Common myeloid progenitor, CD34-positive (primary cell): ENCODE measurements around the gene HOXB3.
A peak's percentile ranks its signal among the peaks of the same experiment; 100 is the strongest.

Experiments used
- CTCF ChIA-PET: fragments of 350-600 bp; sonication (Branson Sonifier 250); formaldehyde crosslinking; loops from one replicate; lab custom pipeline; 2021; ENCODE audit warnings: antibody characterized with exemption; lab: Charles Lee
- POLR2A ChIA-PET: fragments of 350-600 bp; sonication (Branson Sonifier 250); formaldehyde crosslinking; loops from one replicate; lab custom pipeline; 2021; ENCODE audit warnings: antibody characterized with exemption; lab: Charles Lee
- DNase-seq, 3 donors: peaks; one replicate each; pipeline versions ENCODE4 v3.0.0 to v3.0.0-alpha.2; 2013
- H3K27ac ChIP-seq, 2 experiments: 1 replicate in 1 of 2; 2 replicates in 1 of 2; pipeline ENCODE4 v1.7.0; 2013; ENCODE audit warnings: inconsistent platforms in 2 of 2, low read length in 2 of 2, mild to moderate bottlenecking in 2 of 2, low read depth in 1 of 2, moderate library complexity in 1 of 2; ENCODE audit not compliant: severe bottlenecking in 2 of 2, insufficient read depth in 1 of 2, poor library complexity in 1 of 2
- H3K27me3 ChIP-seq, 5 experiments: replicated peaks in 2 of 5; 1 replicate in 3 of 5; 2 replicates in 2 of 5; pipeline versions ENCODE4 v1.6.1 to v1.7.0; 2013; ENCODE audit warnings: low read length in 4 of 5, mild to moderate bottlenecking in 2 of 5, moderate library complexity in 2 of 5, inconsistent platforms in 1 of 5; ENCODE audit not compliant: insufficient read depth in 5 of 5, control insufficient read depth in 4 of 5
- H3K36me3 ChIP-seq, 4 experiments: 1 replicate in 2 of 4; 2 replicates in 2 of 4; pipeline versions ENCODE4 v1.6.1 to v1.7.0; 2013; ENCODE audit warnings: low read length in 3 of 4, control low read depth in 1 of 4, mild to moderate bottlenecking in 1 of 4; ENCODE audit not compliant: control insufficient read depth in 4 of 4, insufficient read depth in 4 of 4
- H3K4me1 ChIP-seq, 4 experiments: 1 replicate in 3 of 4; 2 replicates in 1 of 4; pipeline versions ENCODE4 v1.6.1 to v1.7.1; 2013; ENCODE audit warnings: low read length in 3 of 4, mild to moderate bottlenecking in 3 of 4, control low read depth in 1 of 4, inconsistent platforms in 1 of 4, moderate library complexity in 1 of 4; ENCODE audit not compliant: control insufficient read depth in 4 of 4, insufficient read depth in 4 of 4; ENCODE audit errors: control extremely low read depth in 1 of 4
- H3K4me3 ChIP-seq, 7 experiments: 1 replicate in 4 of 7; 2 replicates in 3 of 7; pipeline versions ENCODE4 v1.5.1 to v1.7.0; 2013; ENCODE audit warnings: mild to moderate bottlenecking in 7 of 7, low read length in 6 of 7, moderate library complexity in 6 of 7, inconsistent platforms in 2 of 7, low read depth in 2 of 7, control low read depth in 1 of 7; ENCODE audit not compliant: insufficient read depth in 4 of 7, control insufficient read depth in 1 of 7; ENCODE audit errors: extremely low read depth in 1 of 7
- H3K9me3 ChIP-seq, 5 experiments: 1 replicate in 4 of 5; 2 replicates in 1 of 5; pipeline versions ENCODE4 v1.6.1 to v1.7.1; 2013; ENCODE audit warnings: low read length in 4 of 5, mild to moderate bottlenecking in 2 of 5, inconsistent platforms in 1 of 5, low read depth in 1 of 5, moderate library complexity in 1 of 5; ENCODE audit not compliant: control insufficient read depth in 4 of 5, insufficient read depth in 2 of 5; ENCODE audit errors: control extremely low read depth in 1 of 5
- WGBS: methylation state at CpG from one replicate; pipeline ENCODE4 v1.1.5; 2013; ENCODE audit not compliant: insufficient coverage; 5-methylcytosine and 5-hydroxymethylcytosine counted together

The HOXB3 gene

DNA sequence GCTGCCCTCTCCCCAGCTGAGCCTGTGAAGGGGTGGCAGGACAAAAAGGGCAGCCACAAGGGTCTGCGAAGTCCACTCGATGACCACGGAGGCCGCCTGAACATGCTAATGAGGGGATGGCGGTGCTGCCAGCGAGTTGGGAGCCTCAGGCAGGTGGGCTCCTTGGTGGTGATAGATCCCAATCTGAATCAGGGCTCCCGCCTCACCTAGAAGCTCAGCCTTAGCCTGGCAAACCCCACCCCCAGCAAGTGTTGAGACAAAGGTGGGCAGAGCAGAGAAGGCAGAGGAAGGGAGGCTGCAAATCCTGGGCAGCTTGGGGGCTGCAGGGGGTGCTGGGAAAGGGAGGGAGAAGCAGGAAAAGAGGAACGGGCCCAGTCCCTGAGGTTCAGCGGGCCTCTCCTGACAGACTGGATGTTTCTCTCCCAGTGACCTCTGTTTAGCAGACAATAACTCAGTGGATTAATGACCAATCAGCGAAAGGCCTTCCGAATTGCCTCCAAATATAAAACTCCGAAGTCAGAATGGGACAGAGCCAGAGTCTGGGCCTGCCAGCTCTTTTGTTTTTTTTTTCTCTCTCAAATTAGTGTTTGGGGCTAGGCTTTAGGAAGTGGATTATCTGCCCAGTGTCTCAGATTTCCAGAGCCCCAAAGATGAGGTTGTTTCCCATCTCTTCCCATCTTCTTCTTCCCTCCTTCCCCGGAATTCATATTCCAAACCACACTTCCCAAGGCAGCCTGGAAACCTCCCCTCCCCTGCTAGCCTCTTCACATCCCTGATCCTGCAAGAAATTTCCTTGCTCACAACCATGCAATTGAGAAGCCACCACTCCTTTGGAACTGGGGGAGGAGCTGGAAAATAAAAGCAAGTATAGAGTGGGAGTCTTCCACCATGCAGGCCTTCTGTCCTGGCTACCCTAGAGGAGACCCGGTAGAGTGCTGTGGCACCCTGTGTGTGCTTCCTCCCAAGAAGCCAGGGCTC is 29.9 kb downstream of the HOXB3 start:
- Histone ChIP-seq H3K9me3 (no peaks in the 10 kb centered on the region), H3K36me3 (peaks cover 0 to 23% (median 15%) of the 10 kb centered on the region in 4 experiments), H3K27ac (no peak overlapping the region), H3K4me1 (peaks cover 8 to 76% (median 62%) of the 10 kb centered on the region in 4 experiments), H3K27me3 (no peaks in the 10 kb centered on the region), H3K4me3 (no peak overlapping the region)
- POLR2A ChIA-PET = no interaction called here
- WGBS = 89% methylated on average over 10 of the region's 14 CpGs
- no peak for DNase-seq
- CTCF ChIA-PET = interaction anchor here (0.7 to 1.6 kb wide), 7 partner anchors 10 to 226 kb away, joined by 3 to 5 read pairs (median 3); no protein-coding TSS in a partner anchor

DNA sequence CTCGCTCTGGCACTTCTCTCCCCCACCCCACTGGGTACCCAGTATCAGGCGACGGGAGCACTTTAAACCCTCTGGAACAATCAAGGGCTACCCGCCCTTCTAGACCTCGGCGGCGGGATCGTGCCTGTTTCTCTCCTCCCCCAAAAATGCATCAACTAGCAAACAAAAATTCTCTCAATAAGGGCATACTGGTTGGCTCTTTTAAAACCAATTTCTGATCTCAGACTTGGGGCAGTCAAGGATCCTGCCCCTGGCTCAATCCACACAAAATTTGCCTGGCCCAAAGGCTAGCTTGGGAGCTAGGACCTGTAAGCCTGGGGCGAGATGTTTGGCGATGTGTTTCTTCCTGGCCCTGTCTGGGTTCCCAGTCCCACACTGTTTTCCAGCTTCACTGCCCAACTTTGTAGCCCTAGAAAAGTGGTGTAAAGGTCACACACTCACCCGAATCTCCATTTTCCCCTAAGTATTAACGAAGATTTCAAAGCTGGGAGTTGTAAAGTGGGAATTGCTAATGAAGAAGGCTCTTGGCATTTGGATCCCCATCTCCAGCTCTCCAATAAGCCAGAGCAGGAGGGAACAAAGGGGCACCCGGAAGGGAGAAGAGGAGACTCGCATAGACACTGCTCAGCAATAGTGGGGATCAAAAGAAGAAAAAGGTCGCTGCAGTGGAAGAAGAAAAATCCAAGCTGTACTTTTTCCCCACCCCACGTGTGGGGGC is 30.8 kb downstream of the HOXB3 start:
- CTCF ChIA-PET = interaction anchor here (0.7 to 1.5 kb wide), 5 partner anchors 10 to 225 kb away, joined by 3 to 5 read pairs (median 3); no protein-coding TSS in a partner anchor
- Histone ChIP-seq H3K4me1 (peaks cover 8 to 76% (median 63%) of the 10 kb centered on the region in 4 experiments), H3K27ac (no peak overlapping the region), H3K9me3 (no peaks in the 10 kb centered on the region), H3K4me3 (no peak overlapping the region), H3K36me3 (peaks cover 0 to 28% (median 12%) of the 10 kb centered on the region in 4 experiments), H3K27me3 (no peaks in the 10 kb centered on the region)
- WGBS = 96% methylated on average over 11 of the region's 16 CpGs
- POLR2A ChIA-PET = no interaction called here
- DNase-seq = no peak

DNA sequence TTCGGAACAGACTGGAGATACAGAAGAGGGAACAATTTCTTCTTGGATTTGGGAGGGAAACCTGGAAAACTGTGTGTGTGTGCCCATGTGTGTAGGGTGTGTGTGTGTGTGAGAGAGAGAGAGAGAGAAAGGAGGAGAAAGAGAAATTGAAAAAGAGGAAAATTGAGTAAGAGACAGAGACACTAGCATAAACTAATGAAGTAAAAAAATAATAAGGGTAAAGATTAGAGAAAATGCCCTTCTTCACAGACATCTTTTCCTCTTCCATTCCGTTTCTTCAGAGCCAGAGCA is 31.3 kb downstream of the HOXB3 start:
- Histone ChIP-seq H3K4me1 (peaks cover 8 to 73% (median 60%) of the 10 kb centered on the region in 4 experiments), H3K27me3 (no peaks in the 10 kb centered on the region), H3K36me3 (peaks cover 4 to 29% (median 13%) of the 10 kb centered on the region in 4 experiments), H3K4me3 (no peak overlapping the region), H3K9me3 (no peaks in the 10 kb centered on the region), H3K27ac (no peak overlapping the region)
- WGBS = 92% methylated on average over 2 of the region's 2 CpGs
- ChIA-PET POLR2A (no interaction called here), CTCF (interaction anchor here (1.5 kb wide), 1 partner anchor 11 kb away, joined by 5 read pairs; no protein-coding TSS in a partner anchor)
- DNase-seq = no peak

DNA sequence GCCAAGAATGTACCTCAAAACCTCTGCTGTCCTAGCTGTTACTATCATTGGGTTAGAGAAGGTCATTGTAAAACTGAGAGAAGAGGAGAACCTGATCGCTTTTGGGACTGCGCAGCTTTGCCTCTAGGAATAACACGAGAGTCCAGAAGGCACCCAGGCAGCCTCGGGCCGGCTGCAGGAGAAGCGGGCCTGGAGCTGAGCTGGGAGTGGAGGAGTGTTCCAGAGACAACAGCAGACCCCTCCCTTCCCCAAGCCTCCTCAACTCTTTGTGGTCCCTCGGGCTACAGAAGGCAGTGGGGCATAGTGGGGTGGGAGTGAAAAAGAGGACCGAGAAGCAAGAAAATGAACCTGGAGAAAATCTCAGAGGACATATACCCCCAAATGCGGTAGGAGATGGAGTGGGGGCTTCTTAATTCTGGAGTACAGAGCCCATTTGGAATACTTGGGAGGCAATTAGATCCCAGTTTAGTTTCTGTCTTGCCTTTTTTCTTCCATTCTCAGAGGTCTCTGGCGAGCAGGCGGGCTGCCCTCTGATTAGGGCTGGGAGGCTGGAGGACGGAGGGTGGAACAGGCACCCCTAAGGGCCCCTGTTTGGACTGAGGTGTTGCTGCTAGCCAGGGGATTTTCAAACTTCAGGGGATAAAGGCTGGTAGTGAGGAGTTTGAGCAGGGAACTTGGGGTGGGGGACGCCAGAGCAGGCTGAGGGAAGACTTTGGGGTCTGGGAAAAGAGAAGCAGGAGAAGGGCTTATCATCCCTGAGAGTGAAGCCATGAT is 31.8 kb downstream of the HOXB3 start:
- POLR2A ChIA-PET = no interaction called here
- DNase-seq = no peak
- WGBS = 92% methylated on average over 7 of the region's 13 CpGs
- peaks cover 4 to 27% (median 10%) of the 10 kb centered on the region in 4 experiments for H3K36me3 ChIP-seq
- no peaks in the 10 kb centered on the region for H3K9me3 ChIP-seq
- H3K27me3 ChIP-seq = no peaks in the 10 kb centered on the region
- H3K4me1 ChIP-seq = peaks cover 8 to 67% (median 55%) of the 10 kb centered on the region in 4 experiments
- H3K27ac ChIP-seq = no peak overlapping the region
- no peak overlapping the region for H3K4me3 ChIP-seq
- CTCF ChIA-PET = interaction anchor here (0.8 to 3.6 kb wide), 4 partner anchors 10 to 66 kb away, joined by 3 to 16 read pairs (median 6); no protein-coding TSS in a partner anchor

DNA sequence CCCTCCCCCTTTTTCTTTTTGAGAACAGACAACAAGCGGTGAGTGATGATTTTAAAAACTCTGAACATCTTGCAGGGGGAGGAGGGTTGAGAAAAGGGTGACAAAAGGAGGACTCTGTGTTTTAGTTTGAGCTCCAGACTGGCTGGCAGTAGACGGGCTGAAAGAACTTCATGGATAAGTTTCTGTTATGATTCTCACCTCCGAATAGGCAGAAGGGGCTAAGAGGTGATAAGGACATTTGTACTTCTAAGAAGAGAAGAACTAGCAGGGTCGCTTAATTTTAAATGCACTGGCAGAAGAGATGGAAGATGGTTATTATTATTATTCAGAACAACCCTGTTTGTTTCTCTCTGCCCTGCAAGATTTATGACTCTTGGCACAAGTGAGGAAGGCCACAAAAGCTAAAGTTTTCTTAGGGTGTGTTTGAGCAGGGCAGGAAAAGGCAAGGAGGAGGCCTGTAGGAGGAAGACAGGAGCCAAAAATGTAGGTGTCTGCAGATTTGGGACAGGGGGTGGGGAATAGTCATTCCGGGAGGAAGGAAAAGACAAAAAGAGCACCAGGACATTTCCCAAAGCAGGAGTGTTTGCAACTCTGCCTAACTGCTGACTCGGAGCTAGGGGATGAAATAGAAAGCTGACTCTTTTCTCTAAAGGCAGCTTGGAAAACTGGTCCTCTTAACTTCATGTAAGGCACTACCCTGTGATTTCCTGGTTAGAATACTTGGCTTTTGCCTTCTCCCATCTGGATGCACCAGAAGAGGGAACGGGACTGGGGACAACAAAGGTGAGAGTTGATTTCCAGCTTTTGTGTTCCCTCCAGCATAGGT is 33.3 kb downstream of the HOXB3 start:
- WGBS = 54% methylated on average over 4 of the region's 7 CpGs
- peak in 1 of 3 donors; percentile 58 for DNase-seq
- POLR2A ChIA-PET = interaction anchor here (0.6 to 1.5 kb wide), 3 partner anchors 8 to 36 kb away, joined by 3 to 5 read pairs (median 3); no protein-coding TSS in a partner anchor
- H3K27ac ChIP-seq = no peak overlapping the region
- H3K36me3 ChIP-seq = peaks cover 4 to 38% (median 17%) of the 10 kb centered on the region in 4 experiments
- H3K27me3 ChIP-seq = no peaks in the 10 kb centered on the region
- H3K4me1 ChIP-seq = peaks cover 8 to 59% (median 44%) of the 10 kb centered on the region in 4 experiments
- H3K9me3 ChIP-seq = no peaks in the 10 kb centered on the region
- H3K4me3 ChIP-seq = peak overlapping the region in 1 of 7 experiments; percentile 39
- CTCF ChIA-PET = interaction anchor here (0.8 to 3.6 kb wide), 6 partner anchors 9 to 82 kb away, joined by 3 to 16 read pairs (median 6); no protein-coding TSS in a partner anchor

DNA sequence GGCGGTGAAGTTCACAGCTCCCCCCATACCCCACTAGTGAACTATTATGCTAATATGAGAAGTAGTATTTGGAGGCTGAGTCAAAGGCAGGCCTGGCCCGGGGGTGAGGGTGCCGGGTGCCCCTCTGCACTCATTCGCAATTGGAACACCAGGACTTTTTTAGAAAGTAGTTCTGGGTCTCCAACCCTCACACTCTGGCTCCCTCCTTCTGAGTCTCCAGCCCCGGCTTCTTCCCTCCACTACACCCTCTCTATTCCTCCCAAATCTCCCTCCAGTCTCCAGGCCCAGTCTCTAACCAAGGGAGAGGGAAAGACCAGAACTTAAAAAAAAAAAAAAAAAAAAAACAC is 33.8 kb downstream of the HOXB3 start:
- POLR2A ChIA-PET = interaction anchor here (0.6 to 1.5 kb wide), 2 partner anchors 10 to 37 kb away, joined by 3 to 5 read pairs; no protein-coding TSS in a partner anchor
- 37% methylated on average over 3 of the region's 5 CpGs for WGBS
- CTCF ChIA-PET = interaction anchor here (0.9 to 3.6 kb wide), 6 partner anchors 8 to 64 kb away, joined by 3 to 16 read pairs (median 6); no protein-coding TSS in a partner anchor
- Histone ChIP-seq H3K27ac (no peak overlapping the region), H3K27me3 (no peaks in the 10 kb centered on the region), H3K36me3 (peaks cover 4 to 41% (median 21%) of the 10 kb centered on the region in 4 experiments), H3K4me3 (peak overlapping the region in 3 of 7 experiments; percentile 48 to 63 (median 53)), H3K4me1 (peaks cover 3 to 53% (median 38%) of the 10 kb centered on the region in 4 experiments), H3K9me3 (no peaks in the 10 kb centered on the region)
- peak in 1 of 3 donors; percentile 35 for DNase-seq
